PFSK-1 (cell line): ENCODE measurements around the gene ANKMY1.

Experiments
- FOXP2 ChIP-seq: optimal IDR thresholded peaks from 2 replicates; pipeline ENCODE3; 2011; ENCODE audit warnings: borderline replicate concordance, control low read depth, inconsistent platforms; ENCODE audit not compliant: insufficient read depth; ENCODE audit errors: extremely low read length, extremely low read depth
- POLR2AphosphoS5 ChIP-seq: IDR thresholded peaks from 2 replicates; pipeline ENCODE4 v1.6.1; 2012; ENCODE audit warnings: low read depth, mild to moderate bottlenecking, control low read depth, low read length, moderate library complexity
- SIN3A ChIP-seq: IDR thresholded peaks from 2 replicates; pipeline ENCODE4 v1.6.1; 2012; ENCODE audit warnings: mild to moderate bottlenecking, low read length, moderate library complexity, borderline replicate concordance; ENCODE audit not compliant: insufficient read depth
- TAF1 ChIP-seq: IDR thresholded peaks from 2 replicates; pipeline ENCODE4 v1.6.1; 2012; ENCODE audit warnings: low read length, control low read depth, borderline replicate concordance; ENCODE audit not compliant: insufficient read depth
- TF ChIP-seq, protein P1 (sequence below), 2 experiments: IDR thresholded peaks; 2 replicates each; pipeline versions ENCODE4 v1.6.1 to v1.8.0; 2011 to 2012; ENCODE audit warnings: low read depth in 2 of 2, low read length in 2 of 2, control low read depth in 1 of 2, inconsistent platforms in 1 of 2, mild to moderate bottlenecking in 1 of 2, moderate library complexity in 1 of 2; ENCODE audit not compliant: insufficient read depth in 1 of 2

The ANKMY1 gene

GRCh38 chr2:240436683-240437550 lies 120.9 kb downstream of the ANKMY1 start:
- TF ChIP-seq, protein P1, sequence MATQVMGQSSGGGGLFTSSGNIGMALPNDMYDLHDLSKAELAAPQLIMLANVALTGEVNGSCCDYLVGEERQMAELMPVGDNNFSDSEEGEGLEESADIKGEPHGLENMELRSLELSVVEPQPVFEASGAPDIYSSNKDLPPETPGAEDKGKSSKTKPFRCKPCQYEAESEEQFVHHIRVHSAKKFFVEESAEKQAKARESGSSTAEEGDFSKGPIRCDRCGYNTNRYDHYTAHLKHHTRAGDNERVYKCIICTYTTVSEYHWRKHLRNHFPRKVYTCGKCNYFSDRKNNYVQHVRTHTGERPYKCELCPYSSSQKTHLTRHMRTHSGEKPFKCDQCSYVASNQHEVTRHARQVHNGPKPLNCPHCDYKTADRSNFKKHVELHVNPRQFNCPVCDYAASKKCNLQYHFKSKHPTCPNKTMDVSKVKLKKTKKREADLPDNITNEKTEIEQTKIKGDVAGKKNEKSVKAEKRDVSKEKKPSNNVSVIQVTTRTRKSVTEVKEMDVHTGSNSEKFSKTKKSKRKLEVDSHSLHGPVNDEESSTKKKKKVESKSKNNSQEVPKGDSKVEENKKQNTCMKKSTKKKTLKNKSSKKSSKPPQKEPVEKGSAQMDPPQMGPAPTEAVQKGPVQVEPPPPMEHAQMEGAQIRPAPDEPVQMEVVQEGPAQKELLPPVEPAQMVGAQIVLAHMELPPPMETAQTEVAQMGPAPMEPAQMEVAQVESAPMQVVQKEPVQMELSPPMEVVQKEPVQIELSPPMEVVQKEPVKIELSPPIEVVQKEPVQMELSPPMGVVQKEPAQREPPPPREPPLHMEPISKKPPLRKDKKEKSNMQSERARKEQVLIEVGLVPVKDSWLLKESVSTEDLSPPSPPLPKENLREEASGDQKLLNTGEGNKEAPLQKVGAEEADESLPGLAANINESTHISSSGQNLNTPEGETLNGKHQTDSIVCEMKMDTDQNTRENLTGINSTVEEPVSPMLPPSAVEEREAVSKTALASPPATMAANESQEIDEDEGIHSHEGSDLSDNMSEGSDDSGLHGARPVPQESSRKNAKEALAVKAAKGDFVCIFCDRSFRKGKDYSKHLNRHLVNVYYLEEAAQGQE (IDR thresholded peaks at IDR 0.05; ENCODE audit: insufficient read depth in 1 of 2, low read depth in 2 of 2, low read length in 2 of 2): no peak
- no peak for TF ChIP-seq TAF1
- TF ChIP-seq FOXP2: no peak
- TF ChIP-seq SIN3A: no peak
- TF ChIP-seq POLR2AphosphoS5: no peak

GRCh38 chr2:240435948-240436682 lies 121.7 kb downstream of the ANKMY1 start:
- TF ChIP-seq SIN3A (no peak), TAF1 (no peak), POLR2AphosphoS5 (no peak), FOXP2 (no peak)
- TF ChIP-seq, protein P1 (IDR thresholded peaks at IDR 0.05; ENCODE audit: insufficient read depth in 1 of 2, low read depth in 2 of 2, low read length in 2 of 2): no peak

- TF ChIP-seq TAF1: no peak
Observed at GRCh38 chr2:240435457-240435947, 122.3 kb downstream of the ANKMY1 start, which contains the start of gene GPC1. GPC1 (plus strand) TSS chr2:240435663; CDS start chr2:240435919, 256 bp downstream.

GRCh38 chr2:240434728-240435456 lies 122.9 kb downstream of the ANKMY1 start:
- TF ChIP-seq, protein P1 (IDR thresholded peaks at IDR 0.05; ENCODE audit: insufficient read depth in 1 of 2, low read depth in 2 of 2, low read length in 2 of 2): no peak
- TF ChIP-seq POLR2AphosphoS5: no peak
- TF ChIP-seq TAF1: no peak
- TF ChIP-seq FOXP2: no peak
- TF ChIP-seq SIN3A: no peak

GRCh38 chr2:240433973-240434727 lies 123.6 kb downstream of the ANKMY1 start:
- no peak for TF ChIP-seq FOXP2
- no peak for TF ChIP-seq TAF1
- no peak for TF ChIP-seq POLR2AphosphoS5
- TF ChIP-seq SIN3A: no peak
- TF ChIP-seq, protein P1 (IDR thresholded peaks at IDR 0.05; ENCODE audit: insufficient read depth in 1 of 2, low read depth in 2 of 2, low read length in 2 of 2): no peak
